Trophoblast cell (in vitro differentiated cells and primary cell): ENCODE measurements around the gene SINHCAF.

ENCODE experiments used
- DNase-seq, 2 donors: peaks; one replicate each; pipeline ENCODE4 v3.0.0-alpha.2; 2016
- H2AFZ ChIP-seq: 2 replicates; pipeline ENCODE4 v1.6.1; 2013; ENCODE audit warnings: low read length, moderate library complexity, mild to moderate bottlenecking; ENCODE audit not compliant: insufficient read depth, poor library complexity
- H2AK5ac ChIP-seq: 2 replicates; pipeline ENCODE4 v1.6.1; 2013; ENCODE audit warnings: mild to moderate bottlenecking, low read length
- H2BK120ac ChIP-seq: 2 replicates; pipeline ENCODE4 v1.6.1; 2013; ENCODE audit warnings: low read length, mild to moderate bottlenecking, moderate library complexity; ENCODE audit not compliant: insufficient read depth, poor library complexity
- H2BK12ac ChIP-seq: 2 replicates; pipeline ENCODE4 v1.6.1; 2013; ENCODE audit warnings: mild to moderate bottlenecking, low read length, moderate library complexity
- H2BK5ac ChIP-seq: 2 replicates; pipeline ENCODE4 v1.6.1; 2013; ENCODE audit warnings: low read length, low read depth, moderate library complexity, mild to moderate bottlenecking; ENCODE audit not compliant: poor library complexity
- H3K14ac ChIP-seq: 2 replicates; pipeline ENCODE4 v1.6.1; 2013; ENCODE audit warnings: mild to moderate bottlenecking, low read length
- H3K18ac ChIP-seq: 2 replicates; pipeline ENCODE4 v1.6.1; 2013; ENCODE audit warnings: mild to moderate bottlenecking, low read length
- H3K23ac ChIP-seq: 2 replicates; pipeline ENCODE4 v1.6.1; 2013; ENCODE audit warnings: low read length
- H3K27ac ChIP-seq: 2 replicates; pipeline ENCODE4 v1.5.1; 2013; ENCODE audit warnings: low read depth, mild to moderate bottlenecking, inconsistent platforms, low read length, moderate library complexity
- H3K27me3 ChIP-seq: 2 replicates; pipeline ENCODE4 v1.6.1; 2013; ENCODE audit warnings: inconsistent platforms, mild to moderate bottlenecking, low read length, moderate library complexity; ENCODE audit not compliant: insufficient read depth
- H3K36me3 ChIP-seq, 2 experiments: 1 replicate in 1 of 2; 2 replicates in 1 of 2; pipeline ENCODE4 v1.6.1; 2013; ENCODE audit warnings: low read length in 2 of 2, mild to moderate bottlenecking in 2 of 2, moderate library complexity in 1 of 2; ENCODE audit not compliant: insufficient read depth in 2 of 2, control insufficient read depth in 1 of 2
- H3K4ac ChIP-seq: 2 replicates; pipeline ENCODE4 v1.6.1; 2013; ENCODE audit warnings: low read depth, mild to moderate bottlenecking, low read length, moderate library complexity
- H3K4me1 ChIP-seq, 2 experiments: 1 replicate in 1 of 2; 2 replicates in 1 of 2; pipeline ENCODE4 v1.6.1; 2013; ENCODE audit warnings: low read length in 2 of 2, mild to moderate bottlenecking in 2 of 2, moderate library complexity in 1 of 2; ENCODE audit not compliant: insufficient read depth in 2 of 2, control insufficient read depth in 1 of 2
- H3K4me2 ChIP-seq: 2 replicates; pipeline ENCODE4 v1.6.1; 2013; ENCODE audit warnings: inconsistent platforms, mild to moderate bottlenecking, low read length, moderate library complexity
- H3K4me3 ChIP-seq: 2 replicates; pipeline ENCODE4 v1.5.1; 2013; ENCODE audit warnings: mild to moderate bottlenecking, low read depth, low read length, inconsistent platforms
- H3K79me1 ChIP-seq: one replicate; pipeline ENCODE4 v1.6.1; 2013; ENCODE audit warnings: low read length
- H3K79me2 ChIP-seq: 2 replicates; pipeline ENCODE4 v1.6.1; 2013; ENCODE audit warnings: low read length, mild to moderate bottlenecking; ENCODE audit not compliant: control insufficient read depth, insufficient read depth, poor library complexity
- H3K9ac ChIP-seq: 2 replicates; pipeline ENCODE4 v1.6.1; 2013; ENCODE audit warnings: mild to moderate bottlenecking, low read length
- H3K9me3 ChIP-seq: 2 replicates; pipeline ENCODE4 v1.6.1; 2013; ENCODE audit warnings: low read depth, mild to moderate bottlenecking, control low read depth, inconsistent platforms, low read length; ENCODE audit not compliant: insufficient read depth
- H4K12ac ChIP-seq: 2 replicates; pipeline ENCODE4 v1.6.1; 2013; ENCODE audit warnings: low read depth, mild to moderate bottlenecking, low read length, moderate library complexity
- H4K8ac ChIP-seq: 2 replicates; pipeline ENCODE4 v1.6.1; 2013; ENCODE audit warnings: low read depth, mild to moderate bottlenecking, low read length, moderate library complexity
- H4K91ac ChIP-seq: one replicate; pipeline ENCODE4 v1.6.1; 2013; ENCODE audit warnings: low read depth, mild to moderate bottlenecking, low read length, moderate library complexity
- WGBS: extraction: QIAGEN DNeasy Blood & Tissue Kit; methylation state at CpG from one replicate; pipeline ENCODE4 v1.1.7; 2013; ENCODE audit warnings: missing lambda C conversion rate; ENCODE audit not compliant: insufficient read length, insufficient coverage; ENCODE audit errors: extremely low coverage; 5-methylcytosine and 5-hydroxymethylcytosine counted together

Gene SINHCAF

GRCh38 chr12:31323391-31324115 is 2.4 kb downstream of the SINHCAF start:
- peak overlapping the region; percentile 49 for H4K12ac ChIP-seq
- H2BK5ac ChIP-seq: peak overlapping the region; percentile 98
- peaks cover 33% of the 10 kb centered on the region for H3K79me2 ChIP-seq
- no CpG with 5 or more reads among the region's 37 CpGs for WGBS
- H4K91ac ChIP-seq: peak overlapping the region; percentile 98
- H3K4me3 ChIP-seq: peak overlapping the region; percentile 93
- no peaks in the 10 kb centered on the region for H3K36me3 ChIP-seq
- peak overlapping the region; percentile 49 for H4K8ac ChIP-seq
- peak overlapping the region; percentile 61 for H2AFZ ChIP-seq
- peak overlapping the region; percentile 28 for H3K18ac ChIP-seq
- peak overlapping the region; percentile 96 for H2AK5ac ChIP-seq
- DNase-seq: peak in 1 of 2 donors; percentile 18
- H3K9ac ChIP-seq: peak overlapping the region; percentile 98
- H3K23ac ChIP-seq: no peak overlapping the region
- H3K27me3 ChIP-seq: no peaks in the 10 kb centered on the region
- H2BK12ac ChIP-seq: peak overlapping the region; percentile 1
- H3K9me3 ChIP-seq: no peaks in the 10 kb centered on the region
- peaks cover 30% of the 10 kb centered on the region for H3K79me1 ChIP-seq
- H3K14ac ChIP-seq: peak overlapping the region; percentile 74
- H3K4ac ChIP-seq: peak overlapping the region; percentile 97
- H3K27ac ChIP-seq: peak overlapping the region; percentile 94
- H3K4me1 ChIP-seq: no peaks in the 10 kb centered on the region
- peak overlapping the region; percentile 34 for H2BK120ac ChIP-seq
- H3K4me2 ChIP-seq: peak overlapping the region; percentile 85

GRCh38 chr12:31322801-31323207 is 3.1 kb downstream of the SINHCAF start:
- Histone ChIP-seq H2BK5ac (peak overlapping the region; percentile 39), H2AFZ (no peak overlapping the region), H3K23ac (no peak overlapping the region), H3K14ac (peak overlapping the region; percentile 32), H2BK12ac (no peak overlapping the region), H3K4me3 (no peak overlapping the region), H2BK120ac (no peak overlapping the region), H3K79me1 (peaks cover 30% of the 10 kb centered on the region), H3K4me1 (no peaks in the 10 kb centered on the region), H4K8ac (no peak overlapping the region), H3K9me3 (no peaks in the 10 kb centered on the region), H2AK5ac (no peak overlapping the region), H3K79me2 (peaks cover 33% of the 10 kb centered on the region), H3K4ac (peak overlapping the region; percentile 94), H3K27me3 (no peaks in the 10 kb centered on the region), H3K4me2 (peak overlapping the region; percentile 85), H3K27ac (peak overlapping the region; percentile 6), H3K18ac (no peak overlapping the region), H4K91ac (no peak overlapping the region), H3K36me3 (no peaks in the 10 kb centered on the region), H4K12ac (no peak overlapping the region), H3K9ac (no peak overlapping the region)
- DNase-seq: peak; percentile 33 to 55
- no CpG with 5 or more reads among the region's 5 CpGs for WGBS

- H3K4me1 ChIP-seq: no peaks in the 10 kb centered on the region
- H2BK120ac ChIP-seq: no peak overlapping the region
- no peak overlapping the region for H4K12ac ChIP-seq
- no CpG with 5 or more reads among the region's 1 CpG for WGBS
- no peak overlapping the region for H4K8ac ChIP-seq
- DNase-seq: no peak
- no peak overlapping the region for H2BK12ac ChIP-seq
- no peaks in the 10 kb centered on the region for H3K9me3 ChIP-seq
- H2AK5ac ChIP-seq: no peak overlapping the region
- peak overlapping the region; percentile 88 for H3K4ac ChIP-seq
- H3K18ac ChIP-seq: no peak overlapping the region
- H3K23ac ChIP-seq: no peak overlapping the region
- H2AFZ ChIP-seq: no peak overlapping the region
- H4K91ac ChIP-seq: no peak overlapping the region
- peak overlapping the region; percentile 41 for H3K4me2 ChIP-seq
- peaks cover 33% of the 10 kb centered on the region for H3K79me2 ChIP-seq
- H3K9ac ChIP-seq: no peak overlapping the region
- H3K27ac ChIP-seq: no peak overlapping the region
- no peaks in the 10 kb centered on the region for H3K36me3 ChIP-seq
- no peak overlapping the region for H3K4me3 ChIP-seq
- H3K27me3 ChIP-seq: no peaks in the 10 kb centered on the region
- H3K14ac ChIP-seq: no peak overlapping the region
- peaks cover 30% of the 10 kb centered on the region for H3K79me1 ChIP-seq
- H2BK5ac ChIP-seq: no peak overlapping the region
These were observed 4.1 kb downstream of the SINHCAF start for GRCh38 chr12:31321897-31322228.

GRCh38 chr12:31321186-31321896 is 4.6 kb downstream of the SINHCAF start:
- no peak overlapping the region for H2AK5ac ChIP-seq
- H3K36me3 ChIP-seq: no peaks in the 10 kb centered on the region

More at GRCh38 chr12:31321186-31321896, 4.6 kb downstream of the SINHCAF start:
- no peaks in the 10 kb centered on the region for H3K4me1 ChIP-seq
- H2AFZ ChIP-seq: no peak overlapping the region
- peak overlapping the region; percentile 85 for H3K4ac ChIP-seq
- no peaks in the 10 kb centered on the region for H3K27me3 ChIP-seq
- H3K4me3 ChIP-seq: no peak overlapping the region
- no peak overlapping the region for H2BK12ac ChIP-seq
- H3K9ac ChIP-seq: no peak overlapping the region
- H4K12ac ChIP-seq: no peak overlapping the region
- H2BK5ac ChIP-seq: no peak overlapping the region
- H4K8ac ChIP-seq: no peak overlapping the region
- no peak overlapping the region for H3K27ac ChIP-seq
- H3K79me2 ChIP-seq: peaks cover 33% of the 10 kb centered on the region
- H3K18ac ChIP-seq: no peak overlapping the region
- WGBS: no CpG with 5 or more reads among the region's 4 CpGs
- no peak for DNase-seq
- no peak overlapping the region for H2BK120ac ChIP-seq
- no peak overlapping the region for H4K91ac ChIP-seq
- H3K14ac ChIP-seq: no peak overlapping the region
- no peaks in the 10 kb centered on the region for H3K9me3 ChIP-seq
- peaks cover 29% of the 10 kb centered on the region for H3K79me1 ChIP-seq
- H3K23ac ChIP-seq: no peak overlapping the region
- no peak overlapping the region for H3K4me2 ChIP-seq
